Colonic mucosa (tissue), 4 donors: ENCODE measurements around the gene MAPK11. TPM values are rescaled to one million over a fixed set of nuclear protein-coding genes. Genes with fewer than 3 reads are reported as not detected.

ENCODE experiments used
- DNase-seq: peaks from one replicate; pipeline ENCODE4 v3.0.0-alpha.2; 2020
- H3K27ac ChIP-seq: fragments of 200-600 bp; one replicate; pipeline ENCODE4 v1.8.0; 2021
- H3K27me3 ChIP-seq: fragments of 200-600 bp; one replicate; pipeline ENCODE4 v1.8.0; 2021
- H3K36me3 ChIP-seq: fragments of 200-600 bp; one replicate; pipeline ENCODE4 v1.8.0; 2021
- H3K4me1 ChIP-seq: fragments of 200-600 bp; one replicate; pipeline ENCODE4 v1.8.0; 2021; ENCODE audit warnings: mild to moderate bottlenecking
- H3K4me3 ChIP-seq: fragments of 200-600 bp; one replicate; pipeline ENCODE4 v1.8.0; 2021
- H3K9ac ChIP-seq, 2 donors: one replicate each; pipeline ENCODE4 v1.7.0; 2013; ENCODE audit warnings: control low read depth in 2 of 2, low read depth in 2 of 2, low read length in 2 of 2
- H3K9me3 ChIP-seq: fragments of 200-600 bp; one replicate; pipeline ENCODE4 v1.8.0; 2021
- intact Hi-C: fragments of 100-400 bp; cut with DNase I; formaldehyde crosslinking; loops from one replicate; pipeline ENCODE4 v1.14.1; 2022
- total RNA-seq, 2 donors: library from RNA; stranded (reverse); fragmentation: NEBNext Ultra II Directional in 1 of 2; extraction: Animal tissue kit (Norgen Biotek cat#: 25700) in 1 of 2; gene quantifications; one replicate each; pipeline ENCODE4 v1.2.1, GENCODE V29; 2021
- TF ChIP-seq, protein P1 (sequence below): fragments of 200-600 bp; IDR thresholded peaks from one replicate; pipeline ENCODE4 v1.8.0; 2022; ENCODE audit warnings: antibody characterized with exemption, mild to moderate bottlenecking
- donor health status: healthy.
- donor health status: DM: no; HTN: no; CAD: no.
- donor health status: DM: no; HTN: no; CAD: no.

MAPK11 gene
- total RNA-seq, 2 donors from 2014 or later = 1.3 to 1.9 TPM

DNA sequence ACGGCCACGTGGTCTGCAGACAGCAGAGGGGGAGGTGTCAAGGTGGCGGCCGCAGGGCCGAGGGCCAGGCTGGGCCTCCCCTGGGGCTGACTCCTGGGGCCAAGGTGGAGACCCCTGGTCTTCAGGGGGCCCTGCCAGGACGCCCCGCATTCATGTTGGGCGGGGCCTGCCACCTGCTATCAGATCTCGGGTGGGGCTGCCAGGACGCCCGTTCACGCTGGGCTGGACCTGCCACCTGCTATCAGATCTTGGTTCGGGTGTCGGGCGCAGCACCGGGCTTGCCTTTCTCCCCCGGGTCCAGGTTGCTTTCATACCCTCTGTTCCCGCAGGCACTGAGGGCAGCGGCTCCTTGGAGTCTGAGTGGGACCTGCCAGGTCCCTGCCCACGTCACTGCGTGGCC is 16.1 kb upstream of the MAPK11 start:
- Histone ChIP-seq H3K9me3 (no peaks in the 10 kb centered on the region), H3K27me3 (no peaks in the 10 kb centered on the region), H3K4me1 (no peaks in the 10 kb centered on the region), H3K9ac (no peak overlapping the region), H3K36me3 (peaks cover 31% of the 10 kb centered on the region), H3K4me3 (no peak overlapping the region), H3K27ac (no peak overlapping the region)
- no peak for DNase-seq
- TF ChIP-seq, protein P1, sequence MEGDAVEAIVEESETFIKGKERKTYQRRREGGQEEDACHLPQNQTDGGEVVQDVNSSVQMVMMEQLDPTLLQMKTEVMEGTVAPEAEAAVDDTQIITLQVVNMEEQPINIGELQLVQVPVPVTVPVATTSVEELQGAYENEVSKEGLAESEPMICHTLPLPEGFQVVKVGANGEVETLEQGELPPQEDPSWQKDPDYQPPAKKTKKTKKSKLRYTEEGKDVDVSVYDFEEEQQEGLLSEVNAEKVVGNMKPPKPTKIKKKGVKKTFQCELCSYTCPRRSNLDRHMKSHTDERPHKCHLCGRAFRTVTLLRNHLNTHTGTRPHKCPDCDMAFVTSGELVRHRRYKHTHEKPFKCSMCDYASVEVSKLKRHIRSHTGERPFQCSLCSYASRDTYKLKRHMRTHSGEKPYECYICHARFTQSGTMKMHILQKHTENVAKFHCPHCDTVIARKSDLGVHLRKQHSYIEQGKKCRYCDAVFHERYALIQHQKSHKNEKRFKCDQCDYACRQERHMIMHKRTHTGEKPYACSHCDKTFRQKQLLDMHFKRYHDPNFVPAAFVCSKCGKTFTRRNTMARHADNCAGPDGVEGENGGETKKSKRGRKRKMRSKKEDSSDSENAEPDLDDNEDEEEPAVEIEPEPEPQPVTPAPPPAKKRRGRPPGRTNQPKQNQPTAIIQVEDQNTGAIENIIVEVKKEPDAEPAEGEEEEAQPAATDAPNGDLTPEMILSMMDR = no peak
- intact Hi-C loops = no loop called here

DNA sequence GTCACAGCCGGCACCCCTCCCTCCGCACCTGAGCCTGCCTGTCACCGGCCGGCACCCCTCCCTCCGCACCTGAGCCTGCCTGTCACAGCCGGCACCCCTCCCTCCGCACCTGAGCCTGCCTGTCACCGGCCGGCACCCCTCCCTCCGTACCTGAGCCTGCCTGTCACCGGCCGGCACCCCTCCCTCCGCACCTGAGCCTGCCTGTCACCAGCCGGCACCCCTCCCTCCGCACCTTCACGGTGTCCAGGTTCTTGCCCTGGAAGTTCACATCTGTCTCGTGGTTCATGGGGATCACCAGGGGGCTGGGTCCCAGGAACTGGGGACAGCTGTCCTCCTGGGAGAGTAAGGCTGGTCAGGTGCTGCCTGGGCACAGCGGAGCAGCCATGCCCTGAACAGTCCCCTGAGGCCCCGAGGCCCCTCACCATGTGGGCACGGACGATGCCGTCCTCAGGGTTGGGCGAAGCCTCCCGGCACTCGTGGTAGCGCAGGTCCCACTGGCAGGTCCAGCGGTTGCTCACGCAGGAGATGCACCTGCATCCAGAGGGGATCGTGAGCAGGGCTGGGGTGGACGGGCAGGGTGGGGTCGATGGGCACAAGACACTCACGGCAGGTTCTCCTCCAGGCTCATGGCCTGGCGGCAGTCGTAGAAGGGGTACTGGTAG is 15.5 kb upstream of the MAPK11 start:
- H3K9ac ChIP-seq = no peak overlapping the region
- DNase-seq = no peak

GRCh38 chr22:50284479-50284878 is 14.3 kb upstream of the MAPK11 start:
- Histone ChIP-seq H3K36me3 (peaks cover 41% of the 10 kb centered on the region), H3K27me3 (no peaks in the 10 kb centered on the region), H3K4me1 (no peaks in the 10 kb centered on the region), H3K9ac (no peak overlapping the region), H3K9me3 (no peaks in the 10 kb centered on the region), H3K4me3 (no peak overlapping the region), H3K27ac (no peak overlapping the region)
- no peak for DNase-seq
- TF ChIP-seq, protein P1 = no peak
- intact Hi-C loops = no loop called here

More for the DNA sequence above, 15.5 kb upstream of the MAPK11 start:
- Histone ChIP-seq H3K36me3 (peaks cover 37% of the 10 kb centered on the region), H3K27me3 (no peaks in the 10 kb centered on the region), H3K9me3 (no peaks in the 10 kb centered on the region), H3K4me3 (no peak overlapping the region), H3K27ac (no peak overlapping the region), H3K4me1 (no peaks in the 10 kb centered on the region)
- TF ChIP-seq, protein P1 = no peak
- intact Hi-C loops = no loop called here

DNA sequence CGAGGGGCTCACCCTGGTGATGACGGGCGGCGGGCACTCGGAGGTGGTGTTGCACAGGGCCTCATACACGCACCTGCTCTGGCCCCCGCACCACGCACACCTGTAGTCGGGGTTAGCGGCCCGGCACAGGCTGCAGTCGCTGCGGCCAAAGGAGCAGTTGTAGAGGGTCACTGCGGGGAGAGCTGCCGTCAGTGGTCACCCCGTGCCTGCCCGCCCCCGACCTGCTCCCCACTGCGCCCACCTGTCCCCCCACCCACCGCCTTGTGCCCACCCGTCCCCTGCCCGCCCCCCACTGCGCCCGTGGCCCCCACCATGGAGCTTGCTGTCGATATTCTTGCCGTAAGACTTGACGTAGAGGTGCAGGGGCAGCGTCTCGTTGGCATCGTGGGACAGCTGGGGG is 13.6 kb upstream of the MAPK11 start:
- Histone ChIP-seq H3K27ac (no peak overlapping the region), H3K9ac (no peak overlapping the region), H3K4me1 (no peaks in the 10 kb centered on the region), H3K4me3 (no peak overlapping the region), H3K27me3 (no peaks in the 10 kb centered on the region), H3K9me3 (no peaks in the 10 kb centered on the region), H3K36me3 (peaks cover 41% of the 10 kb centered on the region)
- intact Hi-C loops = no loop called here
- TF ChIP-seq, protein P1 = no peak
- DNase-seq = no peak

- Histone ChIP-seq H3K9me3 (no peaks in the 10 kb centered on the region), H3K4me3 (no peak overlapping the region), H3K9ac (no peak overlapping the region), H3K4me1 (no peaks in the 10 kb centered on the region), H3K27ac (no peak overlapping the region), H3K27me3 (no peaks in the 10 kb centered on the region), H3K36me3 (peaks cover 43% of the 10 kb centered on the region)
- DNase-seq = peak; percentile 77
- intact Hi-C loops = no loop called here
- TF ChIP-seq, protein P1 = no peak
These were observed 12.4 kb upstream of the MAPK11 start for GRCh38 chr22:50282361-50283155.
